Epithelial cell of esophagus (primary cell): ENCODE data around the gene CNTFR.

Experiments used
- DNase-seq: peaks from one replicate; pipeline ENCODE4 v3.0.0; 2010; ENCODE audit warnings: low read depth
- H3K4me3 ChIP-seq: 2 replicates; pipeline ENCODE4 v1.5.1; 2011; ENCODE audit warnings: mild to moderate bottlenecking, low read length, control low read depth
- TF ChIP-seq, protein P1 (sequence below): IDR thresholded peaks from 2 replicates; pipeline ENCODE4 v1.5.1; 2011; ENCODE audit warnings: low read depth, mild to moderate bottlenecking, low read length, control low read depth, inconsistent platforms; ENCODE audit not compliant: insufficient read depth; ENCODE audit errors: missing control alignments

The CNTFR gene

DNA sequence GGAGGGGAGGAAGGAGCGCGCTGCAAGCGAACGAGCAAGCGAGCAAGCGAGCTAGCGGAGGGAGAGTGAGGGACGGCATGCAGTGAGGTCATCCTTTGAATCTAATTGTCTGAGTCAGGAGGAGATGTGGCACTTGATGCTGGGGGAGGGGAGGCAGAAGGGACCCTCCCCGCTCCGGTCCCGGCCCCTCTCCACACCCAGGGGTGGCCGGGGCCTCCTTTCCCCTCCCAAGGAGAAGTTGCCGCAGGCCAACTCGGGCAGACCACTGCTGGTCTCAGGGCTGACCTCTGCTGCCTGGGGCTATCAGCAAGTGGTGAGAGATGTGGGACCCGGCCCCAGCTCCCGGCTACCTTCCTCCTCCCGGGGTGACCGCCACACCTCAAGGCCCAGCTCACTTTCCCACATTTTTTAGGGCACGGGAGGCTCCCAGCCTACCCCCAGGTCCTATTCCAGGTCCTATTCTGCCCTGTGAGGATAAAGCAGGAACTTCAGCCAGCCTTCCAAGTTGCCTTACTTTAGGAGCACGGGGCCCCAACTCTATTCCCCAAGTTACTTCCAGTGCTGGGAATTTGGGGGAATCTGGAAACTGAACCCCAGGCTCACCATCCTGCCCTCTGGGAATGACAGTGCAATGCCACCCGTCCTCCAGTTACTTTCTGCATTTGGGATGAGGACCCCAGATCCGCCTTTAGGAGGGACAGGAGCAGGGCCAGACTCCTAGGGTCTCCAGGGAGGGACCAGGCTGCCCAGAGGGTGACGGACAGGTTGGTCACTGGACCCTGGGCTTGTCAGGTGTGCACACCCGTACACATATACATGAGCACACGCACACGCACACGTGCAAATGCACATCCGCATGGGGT is 11.1 kb downstream of the CNTFR start:
- TF ChIP-seq, protein P1, sequence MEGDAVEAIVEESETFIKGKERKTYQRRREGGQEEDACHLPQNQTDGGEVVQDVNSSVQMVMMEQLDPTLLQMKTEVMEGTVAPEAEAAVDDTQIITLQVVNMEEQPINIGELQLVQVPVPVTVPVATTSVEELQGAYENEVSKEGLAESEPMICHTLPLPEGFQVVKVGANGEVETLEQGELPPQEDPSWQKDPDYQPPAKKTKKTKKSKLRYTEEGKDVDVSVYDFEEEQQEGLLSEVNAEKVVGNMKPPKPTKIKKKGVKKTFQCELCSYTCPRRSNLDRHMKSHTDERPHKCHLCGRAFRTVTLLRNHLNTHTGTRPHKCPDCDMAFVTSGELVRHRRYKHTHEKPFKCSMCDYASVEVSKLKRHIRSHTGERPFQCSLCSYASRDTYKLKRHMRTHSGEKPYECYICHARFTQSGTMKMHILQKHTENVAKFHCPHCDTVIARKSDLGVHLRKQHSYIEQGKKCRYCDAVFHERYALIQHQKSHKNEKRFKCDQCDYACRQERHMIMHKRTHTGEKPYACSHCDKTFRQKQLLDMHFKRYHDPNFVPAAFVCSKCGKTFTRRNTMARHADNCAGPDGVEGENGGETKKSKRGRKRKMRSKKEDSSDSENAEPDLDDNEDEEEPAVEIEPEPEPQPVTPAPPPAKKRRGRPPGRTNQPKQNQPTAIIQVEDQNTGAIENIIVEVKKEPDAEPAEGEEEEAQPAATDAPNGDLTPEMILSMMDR, result no peak
- DNase-seq, result peak; percentile 58
- no peak overlapping the region for H3K4me3 ChIP-seq

DNA sequence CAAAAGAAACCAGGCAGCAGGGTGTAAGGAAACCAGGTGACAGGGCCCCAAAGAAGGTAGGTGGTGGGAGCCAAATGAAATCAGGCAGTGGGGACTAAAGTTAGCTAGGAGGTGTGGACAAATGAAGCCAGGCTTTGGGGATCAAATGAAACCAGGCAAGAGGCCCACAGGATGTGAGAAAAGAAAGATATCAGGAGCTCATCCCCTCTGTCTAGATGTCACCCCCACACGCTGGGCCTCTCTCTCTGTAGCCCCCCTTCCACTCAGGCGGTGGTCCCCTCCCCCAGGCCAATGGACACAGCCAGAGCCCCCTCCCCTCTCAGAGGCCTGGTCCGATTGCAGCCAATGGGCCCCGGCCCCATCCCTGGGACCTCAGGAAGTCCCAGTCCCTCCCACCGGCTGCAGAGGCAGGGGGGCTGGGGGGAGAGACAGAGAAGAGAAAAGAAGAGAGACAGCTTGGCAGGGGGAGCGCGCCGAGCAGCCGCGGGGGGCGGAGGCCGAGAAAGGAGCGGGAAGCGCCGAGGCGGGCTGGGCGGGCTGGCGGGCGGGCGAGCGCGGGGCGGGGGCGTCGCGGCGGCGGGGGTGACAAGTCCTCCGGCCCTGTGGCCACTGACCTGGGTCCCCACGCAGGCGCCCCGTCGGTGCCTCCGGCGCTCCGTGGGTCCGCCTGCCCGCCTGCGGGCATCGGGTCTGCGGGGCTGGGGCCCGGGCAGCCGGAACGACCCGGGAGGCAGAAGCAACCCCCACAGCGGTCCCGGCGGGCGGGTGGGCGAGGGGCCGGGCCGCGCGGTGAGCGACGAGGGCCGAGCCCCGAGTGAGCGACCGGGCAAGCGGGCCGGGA is 11.9 kb downstream of the CNTFR start:
- no peak for DNase-seq
- no peak overlapping the region for H3K4me3 ChIP-seq
- TF ChIP-seq, protein P1, result no peak

DNA sequence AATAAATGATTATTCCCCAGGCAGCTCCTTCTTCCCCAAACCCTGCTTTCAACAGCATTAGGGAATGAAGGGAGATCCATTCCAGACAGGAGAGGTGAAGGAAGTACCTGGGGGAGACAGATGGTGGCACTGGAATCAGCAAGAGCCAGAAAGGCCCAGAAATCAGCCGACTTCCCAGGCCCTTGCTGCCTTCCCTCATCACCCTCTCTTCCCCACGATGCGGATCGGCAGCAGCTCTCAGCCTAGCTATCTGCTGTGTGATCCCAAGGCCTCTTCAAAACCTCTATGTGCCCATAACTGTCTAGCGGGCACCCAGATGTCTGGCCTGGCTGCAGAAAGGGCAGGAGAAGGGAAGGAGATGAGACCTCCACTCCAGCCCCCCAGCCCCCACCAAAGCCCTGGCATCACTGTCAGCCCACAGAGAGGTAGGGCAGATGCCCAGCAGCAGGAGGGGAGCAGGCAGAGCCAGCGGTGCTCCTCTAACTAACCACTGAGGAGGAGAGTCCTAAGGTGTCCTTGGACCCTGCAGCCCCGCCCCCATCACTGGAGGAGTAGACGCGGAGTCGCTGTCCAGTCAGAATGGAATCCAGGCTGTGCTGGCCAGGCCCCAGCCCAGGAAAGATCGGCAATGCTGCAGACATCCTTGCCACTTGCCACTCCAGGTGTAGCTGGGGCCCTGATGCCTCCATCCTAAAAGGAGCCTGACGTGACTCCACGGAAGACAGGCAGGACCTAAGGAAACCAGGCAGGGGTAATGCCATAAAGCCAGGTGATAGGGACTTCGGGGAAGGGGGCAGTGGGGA is 12.7 kb downstream of the CNTFR start:
- TF ChIP-seq, protein P1, result no peak
- no peak overlapping the region for H3K4me3 ChIP-seq
- no peak for DNase-seq

DNA sequence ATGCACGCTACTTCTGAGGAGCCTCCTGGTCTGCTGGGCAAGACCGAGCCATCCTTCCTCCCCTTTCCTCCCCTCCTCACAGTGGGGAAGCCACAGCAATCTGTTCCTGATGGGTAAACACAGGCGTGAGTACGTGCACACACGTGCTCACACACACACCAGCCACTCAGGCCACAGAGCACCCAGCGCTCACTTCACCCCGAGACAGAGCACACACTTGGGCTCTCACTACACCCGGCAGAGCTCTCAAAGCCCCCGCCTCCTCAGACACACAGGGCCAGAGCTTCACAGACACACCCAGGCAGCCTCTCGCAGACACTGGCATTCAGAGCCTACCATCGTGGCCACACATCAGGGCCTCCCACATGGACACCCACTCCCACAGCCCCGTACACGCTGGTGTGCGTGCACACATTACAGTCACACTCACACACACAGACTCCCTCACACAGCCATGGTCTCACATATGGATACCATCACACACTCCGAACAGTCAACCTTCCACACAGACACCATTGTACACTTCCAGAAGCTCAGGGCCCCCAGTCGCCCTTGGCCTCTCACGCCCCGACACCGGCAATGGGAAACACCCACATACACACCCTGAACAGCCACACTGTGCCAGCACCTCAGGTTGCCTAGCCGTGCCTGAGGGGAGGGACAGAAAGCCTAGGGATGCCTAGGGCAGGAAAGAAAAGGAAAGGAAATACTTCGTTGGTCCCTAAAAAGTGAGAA is 13.5 kb downstream of the CNTFR start:
- H3K4me3 ChIP-seq, result no peak overlapping the region
- TF ChIP-seq, protein P1, result no peak
- DNase-seq, result no peak

DNA sequence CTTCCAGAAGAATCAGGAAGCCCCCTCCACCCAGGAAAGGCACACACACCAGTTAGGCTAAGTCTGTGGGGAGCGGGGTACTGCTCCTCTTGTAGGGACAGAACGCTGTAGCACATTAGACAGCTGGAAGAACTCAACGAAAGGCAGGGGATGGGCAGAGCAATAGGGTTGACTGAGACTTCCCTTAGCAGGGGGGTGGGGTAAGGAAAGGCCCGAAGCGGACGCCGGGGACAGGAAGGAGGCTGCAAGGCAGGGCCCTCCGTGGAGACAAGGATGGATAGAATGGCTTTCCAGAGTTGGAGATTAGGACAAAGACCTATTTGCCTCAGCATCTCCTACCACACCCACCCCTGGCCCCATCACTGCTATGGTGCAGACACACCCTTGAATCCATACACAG is 14.3 kb downstream of the CNTFR start:
- H3K4me3 ChIP-seq, result no peak overlapping the region
- DNase-seq, result no peak
- TF ChIP-seq, protein P1, result no peak

DNA sequence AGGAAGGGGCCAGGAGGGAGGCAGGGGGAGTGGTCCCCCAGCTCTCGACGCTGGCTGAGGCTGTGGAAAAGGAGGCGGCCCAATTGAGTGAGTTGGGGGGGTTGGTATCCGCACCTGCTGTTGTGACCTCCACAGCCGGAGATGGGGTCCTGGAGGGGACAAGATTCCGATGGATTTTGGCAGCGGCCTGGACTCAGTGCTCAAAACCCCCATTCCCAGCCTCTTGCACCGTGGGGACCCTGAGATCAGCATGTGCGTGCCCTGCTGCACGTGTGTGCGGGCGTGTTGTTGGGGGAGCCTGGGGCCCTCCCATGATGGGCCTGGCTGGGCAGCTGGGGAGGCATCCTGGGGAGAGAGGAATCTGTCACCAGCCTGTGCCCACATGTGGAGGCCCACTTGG is 15.0 kb downstream of the CNTFR start:
- no peak overlapping the region for H3K4me3 ChIP-seq
- TF ChIP-seq, protein P1, result no peak
- no peak for DNase-seq
